Kasumi-1 (cell line): ENCODE measurements around the gene CDON.

Experiments used
- DNase-seq, 2 experiments: peaks; one replicate each; lab custom pipeline; 2025; lab: John Stamatoyannopoulos, UW

Gene CDON

GRCh38 chr11:126082251-126083109 lies 19.8 kb upstream of the CDON start:
- DNase-seq, result no peak

- no peak for DNase-seq
Observed at GRCh38 chr11:126081915-126082250, 19.2 kb upstream of the CDON start.

GRCh38 chr11:126080161-126080941 lies 17.7 kb upstream of the CDON start:
- no peak for DNase-seq

GRCh38 chr11:126079621-126080124 lies 17.0 kb upstream of the CDON start:
- DNase-seq, result no peak

- no peak for DNase-seq
Observed at GRCh38 chr11:126076641-126077040, 14.0 kb upstream of the CDON start.

- DNase-seq, result no peak
Observed at GRCh38 chr11:126072801-126073594, 10.3 kb upstream of the CDON start.

GRCh38 chr11:126072141-126072741 lies 9.6 kb upstream of the CDON start:
- no peak for DNase-seq

- DNase-seq, result no peak
Observed at GRCh38 chr11:126063507-126063852, 814 bp upstream of the CDON start.

GRCh38 chr11:126061707-126062678 lies 673 bp downstream of the CDON start:
- peak in 1 of 2 experiments; percentile 4 for DNase-seq

GRCh38 chr11:126060757-126061171 lies 1.9 kb downstream of the CDON start:
- no peak for DNase-seq

- DNase-seq, result no peak
Observed at GRCh38 chr11:126059238-126059781, 3.4 kb downstream of the CDON start.

- no peak for DNase-seq
Observed at GRCh38 chr11:126058105-126058874, 4.4 kb downstream of the CDON start.

- DNase-seq, result no peak
Observed at GRCh38 chr11:126054882-126055281, 7.8 kb downstream of the CDON start.

GRCh38 chr11:126054408-126054807 lies 8.3 kb downstream of the CDON start:
- no peak for DNase-seq

- no peak for DNase-seq
Observed at GRCh38 chr11:126053415-126054286, 9.0 kb downstream of the CDON start.

GRCh38 chr11:126051117-126051516 lies 11.5 kb downstream of the CDON start:
- no peak for DNase-seq

- no peak for DNase-seq
Observed at GRCh38 chr11:126049159-126049558, 13.5 kb downstream of the CDON start.

GRCh38 chr11:126048197-126048596 lies 14.5 kb downstream of the CDON start:
- DNase-seq, result no peak
